ENCODE data around the gene DSTN.

The DSTN gene

DNA sequence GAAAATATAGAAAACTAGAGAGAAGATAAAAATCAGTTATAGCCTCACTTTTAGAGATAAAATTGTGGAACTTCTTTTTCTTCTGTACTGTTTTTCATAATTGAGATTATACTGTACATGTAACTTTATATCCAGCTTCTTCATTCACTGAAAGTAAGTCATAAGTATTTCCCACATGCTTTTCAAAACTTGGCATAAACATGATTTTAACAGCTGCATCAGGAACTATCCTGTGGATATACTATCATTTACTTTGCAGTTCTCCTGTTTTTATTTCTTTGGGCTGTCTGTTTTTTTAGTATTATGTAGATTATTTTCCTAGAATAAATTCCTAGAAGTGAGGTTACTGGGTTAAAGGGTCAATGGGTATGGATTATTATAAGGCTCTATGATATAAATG, 14.8 kb downstream of the DSTN start:
- no peak for DNase-seq

DNA sequence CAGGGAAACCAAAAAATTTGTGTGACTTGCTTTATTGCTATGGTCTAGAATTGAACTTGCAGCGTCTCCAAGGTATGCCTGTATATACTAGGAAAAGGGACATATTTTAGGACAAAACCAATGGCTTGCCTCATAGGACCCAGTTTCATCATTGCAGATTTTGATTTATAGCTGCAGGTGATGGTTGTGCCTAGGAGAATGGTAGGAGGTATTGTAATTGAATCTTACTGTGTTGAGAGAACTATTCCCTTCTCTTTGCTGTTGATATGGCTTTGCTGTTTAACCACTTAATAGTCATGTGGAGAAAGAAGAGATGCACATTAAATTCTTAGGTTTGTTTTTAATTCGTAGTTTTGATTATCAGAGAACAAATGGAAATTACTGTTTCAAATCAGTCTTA, 16.4 kb downstream of the DSTN start:
- DNase-seq = no peak

DNA sequence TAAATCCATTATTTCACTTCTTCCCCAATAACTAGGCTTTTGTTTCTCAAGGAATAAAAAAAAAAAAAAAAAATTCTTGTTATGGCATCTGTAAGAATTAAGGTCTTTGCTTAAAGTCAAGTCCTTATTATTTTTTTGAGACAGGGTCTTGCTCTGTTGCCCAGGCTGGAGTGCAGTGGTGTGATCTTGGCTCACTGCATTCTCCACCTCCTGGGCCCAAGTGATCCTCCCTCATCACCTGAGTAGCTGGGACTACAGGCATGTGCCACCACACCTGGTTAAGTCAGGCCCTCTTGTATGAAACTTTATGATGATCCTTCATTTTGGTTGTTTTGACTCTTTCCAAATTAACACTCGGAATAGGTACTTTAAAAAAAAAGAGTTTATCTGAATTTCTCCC, 17.3 kb downstream of the DSTN start:
- DNase-seq = no peak

DNA sequence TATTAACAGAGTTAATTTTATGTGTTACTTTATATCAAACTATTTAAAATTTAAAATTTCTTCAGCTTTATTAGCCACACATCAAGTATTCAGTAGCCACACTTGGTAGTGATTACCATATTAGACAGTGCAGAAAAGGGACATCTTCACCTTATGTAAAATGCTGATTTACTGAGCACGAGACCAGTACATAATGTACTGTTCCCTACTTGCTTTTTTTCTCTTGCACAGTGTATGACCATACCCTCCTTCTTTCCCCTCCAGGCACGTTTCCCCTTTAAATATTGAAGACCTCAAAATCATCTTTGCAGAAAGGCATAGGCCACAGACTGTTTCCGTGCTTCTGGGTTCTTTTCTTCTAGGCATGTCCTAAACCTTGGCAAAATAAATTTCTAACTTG, 17.9 kb downstream of the DSTN start:
- no peak for DNase-seq

DNA sequence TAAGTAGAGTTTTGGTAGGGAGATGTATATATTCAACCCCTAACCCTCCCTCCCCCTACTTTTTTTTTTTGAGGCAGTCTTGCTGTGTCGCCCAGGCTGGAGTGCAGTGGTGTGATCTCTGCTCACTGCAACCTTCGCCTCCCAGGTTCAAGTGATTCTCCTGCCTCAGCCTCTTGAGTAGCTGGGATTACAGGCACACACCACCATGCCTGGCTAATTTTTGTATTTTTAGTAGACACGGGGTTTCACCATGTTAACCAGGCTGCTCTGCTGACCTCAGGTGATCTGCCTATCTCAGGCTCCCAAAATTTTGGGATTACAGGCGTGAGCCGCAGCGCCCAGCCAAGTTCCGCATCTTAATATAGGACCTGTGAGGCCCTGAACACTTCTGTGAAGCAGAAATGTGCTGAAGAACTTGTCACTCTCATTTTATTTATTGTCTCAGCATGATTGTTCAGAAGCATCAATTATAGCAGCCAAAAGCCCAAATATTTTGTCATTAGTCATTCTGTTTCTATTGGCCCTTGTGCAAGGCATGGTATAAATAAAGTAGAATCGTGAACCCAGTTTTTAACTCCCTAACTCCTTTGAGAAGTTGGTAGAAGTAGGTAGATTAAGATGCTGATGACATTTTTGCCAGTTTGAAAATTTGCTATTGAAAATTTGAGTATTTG, 19.4 kb downstream of the DSTN start:
- DNase-seq = no peak

DNA sequence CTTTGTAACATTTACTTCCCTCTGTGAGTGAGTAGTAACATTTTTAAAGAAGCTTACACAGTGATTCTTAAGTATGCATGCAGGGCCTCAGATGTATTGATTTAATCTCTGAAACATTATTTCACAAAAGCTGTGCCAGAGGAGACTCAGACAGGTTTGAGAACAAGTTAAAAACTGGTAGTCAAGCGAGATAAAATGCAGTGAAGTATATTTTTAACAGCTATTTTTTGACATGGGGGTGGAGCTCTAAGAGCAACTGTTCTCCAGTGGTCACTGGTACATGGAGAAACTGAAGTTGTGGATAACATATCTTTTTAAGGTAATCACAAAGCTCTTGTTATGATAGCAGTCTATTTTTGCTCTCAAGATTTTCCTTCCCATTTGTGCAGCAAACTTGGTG, 20.4 kb downstream of the DSTN start:
- no peak for DNase-seq

DNA sequence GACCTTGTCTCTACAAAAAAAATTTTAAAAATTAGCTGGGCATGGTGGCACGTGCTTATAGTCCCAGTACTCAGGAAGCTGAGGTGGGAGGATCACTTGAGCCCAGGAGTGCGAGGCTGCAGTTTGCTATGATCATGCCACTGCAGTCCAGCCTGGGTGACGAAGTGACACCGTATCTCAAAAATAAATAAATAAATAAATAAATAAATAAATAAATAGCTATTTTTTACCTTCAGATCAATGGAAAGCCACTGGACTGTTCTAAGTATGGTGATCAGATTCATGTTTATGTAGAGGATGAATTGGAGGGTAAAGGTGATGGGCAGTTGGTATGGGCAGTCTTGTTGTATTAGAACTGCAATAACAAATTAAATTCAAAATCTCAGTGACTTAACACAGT, 24.0 kb downstream of the DSTN start:
- DNase-seq = no peak

DNA sequence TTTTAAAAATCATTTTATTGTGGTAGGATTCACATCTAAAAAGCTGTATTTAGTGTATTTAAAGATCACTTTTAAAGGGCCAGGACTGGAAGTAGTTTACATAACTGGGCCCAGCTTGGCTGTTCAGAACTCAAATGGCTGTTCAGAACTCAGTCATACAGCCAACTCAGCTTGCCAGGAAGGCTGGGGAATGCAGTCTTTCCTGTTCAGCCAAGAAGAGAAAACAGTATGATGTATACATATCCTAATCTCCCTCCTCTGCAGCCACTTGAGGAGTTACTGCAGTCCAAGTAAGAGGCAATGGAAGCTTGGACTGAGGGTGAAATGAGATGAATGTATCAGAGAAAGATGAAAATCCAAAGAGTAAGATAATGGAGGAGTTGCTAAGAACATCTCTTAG, 24.6 kb downstream of the DSTN start:
- DNase-seq = no peak

DNA sequence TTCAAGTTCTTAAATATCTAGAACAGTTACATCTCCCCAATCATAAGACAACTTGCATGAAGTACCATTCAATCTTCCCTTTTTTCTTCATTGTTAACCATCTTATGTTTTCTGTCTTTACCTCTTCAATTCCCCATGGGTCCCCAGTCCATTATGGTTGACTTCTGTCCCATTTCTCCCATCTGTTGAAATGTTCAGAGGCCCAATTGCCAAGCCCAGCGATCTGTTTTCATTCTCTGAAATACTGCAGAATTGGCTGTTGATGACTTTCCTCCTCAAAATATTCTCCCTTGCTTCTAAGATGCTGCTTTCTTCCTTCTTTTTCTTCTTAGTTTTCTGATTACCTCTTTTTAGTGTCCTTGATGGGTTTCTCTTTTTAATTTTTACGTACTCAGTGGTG, 26.0 kb downstream of the DSTN start:
- peak; percentile 61 for DNase-seq

DNA sequence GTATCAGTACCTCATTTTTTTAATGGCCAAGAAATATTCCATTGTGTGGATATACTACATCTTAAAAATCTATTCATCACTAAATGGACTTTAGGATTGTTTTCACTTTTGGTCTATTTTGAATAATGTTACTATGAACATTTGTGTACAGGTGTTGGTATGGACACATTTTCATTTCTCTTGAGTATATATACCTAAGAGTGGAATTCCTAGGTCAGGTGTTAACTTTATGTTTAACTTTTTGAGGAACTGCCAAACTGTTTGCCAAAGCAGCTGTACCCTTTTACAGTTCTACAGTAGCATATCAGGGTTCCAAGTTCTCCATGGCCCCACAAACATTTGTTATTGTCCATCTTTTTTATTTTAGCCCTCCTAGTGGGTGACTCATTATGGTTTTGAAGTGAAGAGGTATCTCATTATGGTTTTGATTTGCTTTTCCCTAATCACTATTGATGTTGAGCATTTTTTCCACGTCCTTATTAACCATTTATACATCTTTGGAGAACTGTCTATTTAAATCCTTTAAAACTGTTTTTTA, 28.2 kb downstream of the DSTN start:
- DNase-seq = no peak

DNA sequence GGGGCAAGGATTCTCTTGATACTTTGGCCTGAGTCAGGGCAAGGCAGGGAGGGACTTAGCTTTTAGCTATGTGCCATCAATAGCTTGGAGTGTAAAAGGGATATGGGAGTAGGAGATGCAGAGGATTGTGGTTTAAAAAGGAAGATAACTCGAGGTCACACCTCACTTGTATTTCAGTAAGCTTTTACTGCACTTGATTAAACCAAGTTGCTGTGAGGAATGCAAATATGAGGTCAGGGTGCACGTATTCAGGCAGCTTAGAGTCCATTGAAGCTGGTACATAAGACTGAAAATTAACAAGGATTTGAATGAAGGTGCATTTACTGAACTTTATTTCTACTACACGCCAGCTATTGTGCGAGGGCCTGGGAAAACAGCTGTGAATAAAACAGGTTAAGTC, 32.1 kb downstream of the DSTN start:
- DNase-seq = no peak

DNA sequence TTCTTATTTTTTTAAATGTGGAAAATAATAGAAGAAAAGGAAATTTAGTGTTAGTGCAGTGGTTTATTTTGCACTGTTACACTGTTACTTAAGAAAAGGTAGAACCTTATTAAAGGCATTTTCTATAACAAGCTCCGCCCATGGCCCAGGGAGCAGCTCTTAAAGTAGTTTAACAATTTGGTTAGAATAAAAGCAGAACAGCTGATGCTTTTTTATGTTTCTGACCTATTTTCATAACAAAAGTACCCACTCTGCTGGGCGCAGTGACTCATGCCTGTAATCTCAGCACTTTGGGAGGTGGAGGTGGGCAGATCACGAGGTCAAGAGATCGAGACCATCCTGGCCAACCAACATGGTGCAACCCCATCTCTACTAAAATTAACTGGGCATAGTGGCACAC, 32.6 kb downstream of the DSTN start:
- no peak for DNase-seq

DNA sequence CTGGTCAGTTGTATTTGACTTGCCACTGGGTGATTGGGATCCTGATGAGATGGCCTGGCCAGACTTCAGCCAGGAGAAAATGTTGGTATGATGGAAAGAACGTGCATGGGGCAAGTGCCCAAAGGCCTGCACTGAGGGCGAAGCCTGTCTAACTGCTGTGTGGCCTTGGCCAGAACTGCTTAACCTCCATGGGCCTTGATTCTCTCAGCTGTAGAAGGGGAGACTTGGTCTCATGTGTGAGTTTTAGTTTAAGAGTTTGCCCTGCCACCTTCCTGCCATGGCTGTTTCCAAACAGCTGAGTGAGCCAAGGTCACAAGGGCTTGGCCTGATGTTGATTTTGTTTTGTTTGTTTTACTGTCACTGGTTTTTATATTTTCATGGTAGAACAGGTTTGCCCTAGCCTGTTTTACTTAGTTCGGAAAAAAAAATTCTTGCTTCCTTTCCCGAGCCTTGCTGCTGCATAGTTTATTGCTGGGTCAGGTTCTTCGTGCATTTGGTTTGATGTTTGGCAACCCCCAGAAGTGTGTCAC, 35.3 kb downstream of the DSTN start:
- no peak for DNase-seq

DNA sequence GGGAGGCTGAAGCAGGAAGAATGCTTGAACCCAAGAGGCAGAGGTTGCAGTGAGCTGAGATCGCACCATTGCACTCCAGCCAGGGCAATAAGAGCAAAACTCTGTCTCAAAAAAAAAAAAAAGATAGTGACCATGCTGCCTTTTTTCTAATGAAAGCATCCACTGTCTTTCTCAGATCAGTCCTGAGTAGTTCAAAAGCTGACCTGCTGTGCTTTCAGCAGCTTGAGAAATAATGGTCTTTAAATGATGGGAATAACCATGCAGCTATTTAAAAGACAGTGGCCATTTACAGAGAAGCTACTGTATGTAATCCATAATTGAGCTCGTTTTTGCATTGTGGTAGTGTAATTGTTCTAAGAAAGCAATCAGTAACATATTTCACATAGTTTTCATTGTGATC, 36.1 kb downstream of the DSTN start:
- DNase-seq = no peak

DNA sequence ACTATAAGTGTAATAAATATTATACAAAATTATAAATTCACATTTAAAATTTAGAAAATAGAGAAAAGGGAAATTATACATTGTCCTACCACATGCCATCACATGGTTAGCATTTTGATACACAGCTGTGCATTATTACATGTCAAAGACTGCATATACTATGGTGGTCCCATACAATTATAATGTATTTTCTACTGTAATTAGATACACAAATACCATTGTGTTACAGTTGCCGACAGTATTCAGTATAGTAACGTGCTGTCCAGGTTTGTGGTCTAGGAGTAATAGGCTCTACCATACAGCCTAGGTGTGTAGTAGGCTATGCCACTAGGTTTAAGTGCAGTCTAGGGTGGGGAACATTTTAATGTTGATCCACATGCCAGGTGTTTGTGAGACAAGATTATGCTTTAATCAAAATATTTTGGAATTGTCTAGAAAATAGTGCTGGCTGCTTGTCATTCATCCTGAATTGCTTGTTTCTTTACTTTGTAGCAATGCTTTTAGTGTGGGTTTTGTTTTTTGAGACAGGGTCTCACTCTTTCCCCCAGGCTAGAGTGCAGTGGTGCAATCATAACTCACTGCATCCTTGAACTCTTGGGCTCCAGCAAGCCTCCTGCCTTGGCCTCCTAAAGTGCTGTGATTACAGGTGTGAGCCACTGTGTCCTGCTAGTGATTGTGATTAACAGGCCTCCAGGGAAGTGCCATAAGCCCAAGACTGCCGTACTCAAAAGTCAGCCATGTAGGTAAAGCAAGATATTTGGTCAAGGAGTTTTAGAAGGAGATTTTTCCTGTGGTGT, 39.0 kb downstream of the DSTN start:
- no peak for DNase-seq

DNA sequence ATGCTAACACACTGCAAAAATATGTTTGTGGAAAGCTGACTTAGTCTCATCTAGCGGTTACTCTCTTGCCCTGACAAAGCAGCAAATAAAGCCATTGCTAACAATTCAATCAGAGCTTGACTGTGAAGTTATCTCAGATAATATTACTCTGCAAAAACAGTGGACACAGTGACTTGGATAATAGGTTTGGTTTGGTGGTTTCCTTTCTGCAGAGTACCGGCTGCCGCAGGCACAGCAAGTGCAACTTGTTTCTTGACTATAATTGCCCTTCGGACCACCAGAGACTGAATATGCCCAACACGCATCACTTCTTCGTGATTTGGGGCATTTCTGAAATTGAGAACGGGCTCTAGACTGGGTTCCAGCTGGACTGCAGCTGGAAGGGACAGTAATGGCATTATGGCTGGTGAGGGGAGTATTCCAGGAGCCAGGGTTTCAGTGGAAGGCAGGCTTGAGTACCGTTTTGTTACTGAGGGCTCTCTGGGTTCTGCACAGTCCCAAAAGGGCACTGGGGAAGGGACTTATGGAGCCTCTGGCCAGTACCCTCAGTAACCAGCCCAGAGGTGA, 40.0 kb downstream of the DSTN start:
- DNase-seq = no peak

DNA sequence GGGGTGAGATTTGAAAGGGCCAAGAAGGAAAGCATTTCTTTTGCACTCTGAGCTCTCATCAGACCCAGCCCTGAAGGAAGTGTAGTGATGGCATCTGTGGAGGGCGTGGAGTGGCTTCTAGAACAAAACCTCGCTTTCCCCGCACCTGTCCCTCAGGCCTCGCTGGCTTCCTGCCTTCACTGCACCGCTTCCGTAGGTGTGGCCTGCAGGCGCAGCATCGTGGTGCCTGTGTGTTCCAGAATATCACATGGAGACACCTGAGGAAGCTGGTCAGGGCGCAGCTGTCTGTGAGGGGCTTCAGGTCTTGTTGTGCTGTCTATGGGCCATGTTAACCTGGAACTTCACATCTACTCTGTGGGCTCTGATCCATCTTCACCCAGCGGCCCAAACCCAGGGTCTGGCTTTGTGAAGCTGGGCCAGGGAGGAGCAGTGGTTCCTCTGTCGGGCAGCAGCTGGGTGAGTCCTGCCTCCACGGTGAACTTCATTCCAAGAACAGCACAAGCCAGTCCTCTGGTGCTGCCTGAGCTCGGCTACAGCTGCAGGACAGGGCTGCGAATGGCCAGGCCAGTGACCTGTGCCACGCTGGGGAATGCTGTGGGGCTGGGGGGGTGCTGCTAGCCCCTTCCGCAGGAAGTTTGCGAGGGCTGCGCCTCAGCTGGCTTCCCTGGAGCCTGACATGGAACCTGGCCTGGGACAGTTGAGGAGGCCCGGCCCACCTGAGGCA, 40.9 kb downstream of the DSTN start:
- DNase-seq = no peak

DNA sequence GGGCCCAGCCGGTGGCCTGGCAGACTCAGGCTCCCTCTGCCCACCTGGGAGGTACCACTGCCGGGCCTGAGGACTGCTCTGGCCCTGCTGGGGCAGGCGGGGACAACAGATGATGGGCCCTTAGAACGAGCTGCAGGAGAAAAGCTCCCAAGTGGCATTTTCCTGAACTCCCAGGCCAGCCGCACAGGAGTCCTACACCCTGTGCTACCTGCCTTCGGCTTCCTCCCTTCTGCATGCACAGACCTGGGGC, 41.3 kb downstream of the DSTN start:
- DNase-seq = no peak

DNA sequence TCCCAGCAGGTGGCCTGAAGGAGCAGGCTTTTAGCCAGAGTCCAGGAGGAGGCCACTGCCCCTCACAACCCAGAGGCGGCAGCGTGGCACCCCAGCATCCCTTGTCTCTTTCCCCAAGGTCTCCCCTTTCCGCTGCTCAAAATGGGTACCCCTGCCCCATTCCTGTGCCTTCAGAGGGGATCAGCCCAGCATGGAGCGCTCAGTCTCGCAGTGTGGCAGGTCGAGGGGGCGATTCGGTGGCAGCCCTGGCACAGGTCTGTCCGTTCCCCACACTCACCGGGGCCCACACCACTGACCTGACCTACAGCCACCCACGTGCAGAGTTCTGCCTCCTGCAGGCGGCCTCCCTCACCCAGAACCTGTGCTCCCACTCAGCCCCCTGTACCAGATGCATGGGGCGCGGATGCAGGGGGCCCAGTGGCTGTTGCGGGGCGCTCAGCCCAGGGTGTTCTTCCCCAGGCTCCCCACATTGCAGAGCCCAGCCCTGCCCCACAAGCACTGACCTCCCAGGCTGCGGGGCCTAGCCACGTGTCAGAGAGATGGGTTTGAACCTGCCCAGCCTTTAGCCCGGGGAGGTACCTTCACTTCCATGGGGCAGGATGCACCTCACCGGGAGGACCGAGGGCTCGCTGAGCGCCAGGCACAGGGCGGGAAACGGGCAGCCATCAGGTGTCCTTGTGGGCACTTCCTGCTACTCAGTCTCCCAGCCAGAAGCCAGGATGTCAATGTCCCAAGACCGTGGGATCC, 41.8 kb downstream of the DSTN start:
- no peak for DNase-seq

DNA sequence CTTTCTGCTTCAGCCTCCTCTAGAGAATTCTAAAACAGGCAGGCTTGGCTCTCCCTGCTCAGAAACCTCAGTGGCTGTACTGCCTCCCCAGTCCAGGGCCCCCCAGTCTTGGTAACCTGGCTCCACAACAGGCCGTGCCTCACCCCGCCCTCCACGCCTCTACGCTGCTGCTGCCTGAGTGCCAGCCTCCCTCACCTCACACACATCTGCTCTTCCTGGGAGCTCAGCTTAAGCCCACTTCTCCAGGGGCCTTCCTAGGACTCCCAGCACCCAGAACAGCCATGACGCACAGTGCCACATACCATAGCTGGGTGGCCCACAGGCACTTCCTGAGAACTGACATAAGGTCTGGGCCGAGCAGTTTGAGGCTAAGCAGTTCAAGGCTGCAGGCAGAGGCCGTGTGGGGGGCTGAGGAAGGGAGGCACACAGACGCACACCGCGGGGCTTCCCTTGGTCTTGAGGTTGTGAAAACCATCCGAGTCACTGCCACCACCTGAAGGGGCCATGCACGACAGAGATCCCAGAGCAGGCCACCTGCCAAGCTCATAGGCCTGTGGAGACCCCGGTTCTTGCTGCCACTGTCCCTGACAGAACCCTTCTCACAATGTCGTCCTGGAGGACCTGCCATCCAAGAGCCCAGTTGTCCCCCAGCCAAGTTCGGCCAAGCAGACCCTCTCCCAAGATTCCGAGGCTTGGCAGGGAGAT, 42.6 kb downstream of the DSTN start:
- DNase-seq = no peak

DNA sequence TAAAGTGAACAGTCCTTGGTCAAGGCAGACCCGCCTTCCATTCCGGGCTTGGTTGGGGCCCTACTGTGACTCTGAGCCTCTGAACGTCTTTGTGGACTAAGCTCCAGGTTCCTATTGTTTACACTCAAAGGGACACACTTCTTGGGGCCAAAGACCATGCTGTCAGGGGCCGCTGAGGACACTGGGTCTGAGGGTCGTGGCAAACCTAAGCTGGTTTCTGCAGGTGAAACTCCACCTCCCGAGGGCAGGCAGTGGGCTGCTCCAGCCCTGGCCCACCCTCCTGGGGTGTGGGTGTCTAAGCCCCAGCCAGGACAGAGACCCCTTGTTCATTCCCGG, 43.1 kb downstream of the DSTN start:
- DNase-seq = no peak

Measured in NCI-H2171 treated with DMSO at 0.1 percent for 48 hours (cell line).